Activated T-cell treated with anti-CD3 and anti-CD28 coated beads, Interleukin-2, amount 50 U/mL, for 24 hours (primary cell): Measurements from ENCODE around the gene CDH4.
"Not testable (repeated sequence)": the region's sequence is repeated elsewhere in the genome, so short reads cannot be mapped to it uniquely, and the experiment has no call there.

Experiments
- DNase-seq: peaks from one replicate; pipeline ENCODE4 v3.0.0-alpha.2; 2020
- H3K27ac Mint-ChIP-seq: 2 replicates; pipeline ENCODE4 v1.8.0; 2020; ENCODE audit warnings: mild to moderate bottlenecking, mixed read lengths
- H3K27me3 Mint-ChIP-seq: 2 replicates; pipeline ENCODE4 v1.8.0; 2020; ENCODE audit warnings: mixed read lengths
- H3K36me3 Mint-ChIP-seq: 2 replicates; pipeline ENCODE4 v1.8.0; 2020; ENCODE audit warnings: low read depth, mixed read lengths
- H3K4me1 Mint-ChIP-seq: 2 replicates; pipeline ENCODE4 v1.8.0; 2020; ENCODE audit warnings: low read depth, mixed read lengths
- H3K4me3 Mint-ChIP-seq: 2 replicates; pipeline ENCODE4 v1.8.0; 2020; ENCODE audit warnings: mild to moderate bottlenecking, moderate library complexity, mixed read lengths
- H3K9me3 Mint-ChIP-seq: 2 replicates; pipeline ENCODE4 v1.8.0; 2020; ENCODE audit warnings: mixed read lengths

CDH4 gene

DNA sequence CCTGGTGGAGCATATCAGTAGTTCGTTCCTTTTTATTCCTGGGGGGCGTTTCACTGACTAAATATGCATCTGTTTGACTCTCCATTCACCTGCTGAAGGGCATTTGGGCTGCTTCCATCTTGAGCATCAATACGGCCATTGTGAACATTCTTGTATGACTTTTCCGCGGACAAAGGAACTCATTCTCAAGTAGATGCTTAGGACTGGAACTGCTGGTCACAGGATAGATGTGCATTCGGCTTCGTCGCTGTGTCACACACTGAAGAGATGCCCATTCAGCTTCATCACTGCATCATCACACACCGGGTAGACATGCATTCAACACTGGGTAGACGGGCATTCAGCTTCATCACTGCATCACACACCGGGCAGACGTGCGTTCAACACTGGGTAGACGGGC lies 718.3 kb downstream of the CDH4 start:
- Mint-ChIP-seq H3K27me3 (peaks cover 23% of the 10 kb centered on the region), H3K27ac (no peak overlapping the region), H3K9me3 (peaks cover 4% of the 10 kb centered on the region), H3K36me3 (peaks cover 34% of the 10 kb centered on the region), H3K4me3 (no peak overlapping the region), H3K4me1 (no peaks in the 10 kb centered on the region)
- no peak for DNase-seq

DNA sequence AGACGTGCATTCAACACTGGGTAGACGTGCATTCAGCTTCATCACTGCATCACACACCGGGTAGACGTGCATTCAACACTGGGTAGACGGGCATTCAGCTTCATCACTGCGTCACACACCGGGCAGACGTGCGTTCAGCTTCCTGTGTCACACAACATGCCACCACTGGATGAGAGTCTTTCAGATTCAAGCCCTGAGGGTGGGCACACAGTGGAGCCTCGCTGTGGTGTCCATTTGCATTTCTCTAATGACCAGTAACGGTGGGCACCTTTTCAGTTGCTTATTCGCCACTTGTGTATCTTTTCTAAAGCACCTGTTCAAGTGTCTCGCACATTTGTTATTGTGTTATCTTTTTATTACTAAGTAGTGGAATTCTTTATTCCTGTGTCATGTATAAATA lies 719.5 kb downstream of the CDH4 start:
- DNase-seq, H3K27ac Mint-ChIP-seq, H3K4me1 Mint-ChIP-seq, H3K9me3 Mint-ChIP-seq, H3K4me3 Mint-ChIP-seq: not testable (repeated sequence)
- Mint-ChIP-seq H3K36me3 (peaks cover 42% of the 10 kb centered on the region), H3K27me3 (peaks cover 15% of the 10 kb centered on the region)

DNA sequence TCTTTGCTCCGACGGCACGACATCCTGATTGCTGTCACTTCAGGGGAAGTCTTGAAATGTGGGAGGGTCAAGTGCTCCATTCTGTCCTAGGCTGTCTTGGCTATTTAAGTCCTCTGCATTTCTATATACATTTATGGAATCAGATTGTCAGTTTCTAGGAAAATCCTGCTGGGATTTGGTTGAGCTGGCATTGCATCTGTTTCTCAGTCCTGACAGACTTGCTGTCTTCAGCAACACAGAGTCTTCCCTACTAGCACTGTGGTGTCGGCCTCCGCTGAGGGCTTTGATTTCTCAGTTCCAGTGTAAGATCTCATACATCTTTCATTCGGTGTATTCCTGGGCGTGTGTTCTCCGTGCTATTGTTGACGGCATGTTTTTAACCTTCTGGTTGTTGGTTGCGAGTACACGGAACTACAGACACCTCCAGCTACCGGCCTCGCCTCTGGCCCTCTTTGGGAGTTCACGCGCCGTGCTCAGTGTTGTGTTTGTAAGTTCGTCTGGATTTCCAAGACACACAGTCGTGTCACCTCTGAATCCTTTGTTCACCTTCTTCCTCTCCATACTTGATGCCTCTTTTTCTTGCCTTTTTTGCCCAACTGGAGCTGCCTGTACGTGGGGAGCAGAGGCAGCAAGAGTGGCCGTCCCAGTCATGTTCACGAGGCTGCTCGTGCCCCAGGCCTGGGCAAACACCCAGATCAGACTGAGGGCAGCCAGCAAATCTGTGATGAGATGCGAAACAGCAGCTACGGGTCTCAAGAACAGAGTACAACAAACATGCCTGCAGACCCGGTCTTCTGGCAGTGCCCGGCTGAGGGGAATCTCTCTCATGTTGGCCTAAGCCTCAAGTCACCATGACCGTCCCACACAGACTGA lies 720.8 kb downstream of the CDH4 start:
- peaks cover 50% of the 10 kb centered on the region for H3K36me3 Mint-ChIP-seq
- no peak for DNase-seq
- peaks cover 8% of the 10 kb centered on the region for H3K27me3 Mint-ChIP-seq
- H3K4me1 Mint-ChIP-seq, result no peaks in the 10 kb centered on the region
- no peak overlapping the region for H3K27ac Mint-ChIP-seq
- H3K4me3 Mint-ChIP-seq, result no peak overlapping the region
- H3K9me3 Mint-ChIP-seq, result peaks cover 4% of the 10 kb centered on the region

DNA sequence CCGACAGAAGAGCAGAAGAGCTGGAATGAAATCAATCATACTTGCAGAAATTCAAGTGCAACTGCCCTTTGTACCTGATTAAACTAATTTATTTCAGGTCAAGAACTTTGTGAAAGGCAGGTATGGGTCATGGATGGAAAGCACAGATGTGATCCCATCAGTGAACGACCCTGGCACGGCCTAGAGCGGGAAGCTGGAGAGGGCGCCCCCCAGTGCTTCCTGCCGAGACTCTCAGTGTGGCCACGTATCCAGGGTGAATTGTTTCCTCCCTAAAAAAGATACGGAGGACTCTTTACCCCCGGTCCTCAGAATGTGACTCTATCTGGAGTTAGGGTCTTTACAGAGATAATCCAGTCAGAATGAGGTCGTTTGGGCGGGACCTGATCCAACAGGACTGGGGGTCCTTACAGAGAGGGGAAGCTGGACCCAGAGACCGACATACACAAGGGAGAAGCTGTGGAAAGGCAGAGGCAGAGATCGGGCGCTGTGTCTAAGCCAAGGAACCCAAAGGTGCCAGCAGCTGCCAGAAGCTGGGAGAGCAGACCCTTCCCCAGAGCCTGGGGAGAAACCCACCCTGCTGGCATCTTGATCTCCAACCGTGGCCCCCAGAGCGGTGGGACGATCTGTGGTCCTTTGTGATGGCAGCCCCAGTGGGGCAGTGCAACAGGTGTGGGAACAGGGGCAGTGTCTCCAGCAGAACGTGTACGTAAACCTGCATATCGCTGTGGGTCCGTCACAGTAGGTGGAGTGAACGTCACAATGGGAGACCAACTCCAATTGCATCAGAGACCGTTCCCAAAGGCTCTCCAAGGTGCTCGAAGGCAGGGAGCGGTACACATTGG lies 721.7 kb downstream of the CDH4 start:
- DNase-seq, result no peak

DNA sequence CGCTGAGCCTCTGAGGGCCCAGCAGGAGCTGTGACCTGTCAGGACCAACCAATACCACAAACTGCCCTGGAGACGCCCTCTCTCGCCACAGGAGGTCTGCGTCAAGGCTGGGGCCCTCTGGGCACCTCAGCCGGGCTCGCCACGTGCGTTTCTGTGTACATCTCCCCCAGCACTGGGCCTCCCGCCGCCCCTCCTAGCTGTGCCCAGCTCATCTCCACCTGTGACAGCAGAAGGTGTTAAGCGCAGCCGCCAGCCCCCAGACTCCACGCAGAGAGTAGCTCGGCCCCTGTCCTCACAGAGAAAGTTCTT lies 722.2 kb downstream of the CDH4 start:
- Mint-ChIP-seq H3K36me3 (peaks cover 55% of the 10 kb centered on the region), H3K27me3 (no peaks in the 10 kb centered on the region), H3K4me3 (no peak overlapping the region), H3K4me1 (no peaks in the 10 kb centered on the region), H3K9me3 (peaks cover 4% of the 10 kb centered on the region), H3K27ac (no peak overlapping the region)
- DNase-seq, result no peak

More for the DNA sequence above, 721.7 kb downstream of the CDH4 start:
- H3K4me1 Mint-ChIP-seq, result no peaks in the 10 kb centered on the region
- H3K27me3 Mint-ChIP-seq, result no peaks in the 10 kb centered on the region
- peaks cover 4% of the 10 kb centered on the region for H3K9me3 Mint-ChIP-seq
- peaks cover 51% of the 10 kb centered on the region for H3K36me3 Mint-ChIP-seq
- H3K4me3 Mint-ChIP-seq, result no peak overlapping the region
- no peak overlapping the region for H3K27ac Mint-ChIP-seq

DNA sequence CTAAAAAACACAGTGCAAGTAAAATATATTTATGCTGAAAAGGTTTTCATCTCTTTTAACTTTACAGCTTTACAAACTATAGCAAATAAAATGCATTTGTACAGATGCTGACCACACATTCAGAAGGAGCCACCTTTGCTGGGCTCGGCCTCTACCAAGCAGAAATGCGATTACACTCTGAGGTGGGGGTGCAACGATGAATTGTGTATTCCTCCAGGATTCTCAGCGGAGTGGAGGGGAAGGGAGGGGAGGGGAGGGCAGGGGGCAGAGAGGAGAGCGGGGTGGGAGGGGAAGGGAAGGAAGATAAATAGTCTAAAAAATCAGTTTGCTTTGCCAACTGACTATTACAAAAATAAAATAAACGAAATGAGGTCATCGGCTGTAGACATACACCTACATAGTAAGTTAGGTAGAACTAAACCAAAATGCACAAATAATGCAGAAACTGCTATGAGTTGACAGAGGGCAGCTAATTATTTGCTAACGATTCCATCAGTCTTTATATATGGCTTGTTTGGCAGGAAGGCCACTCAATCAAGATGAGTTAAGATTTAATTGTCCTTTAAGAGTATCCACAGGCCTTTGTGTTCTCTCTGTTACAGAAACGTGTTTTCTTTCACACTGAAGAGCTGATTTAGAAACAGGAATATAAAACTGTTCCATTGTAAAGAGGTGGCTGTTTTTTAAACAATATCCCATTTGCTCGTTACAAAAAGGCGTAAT lies 723.5 kb downstream of the CDH4 start:
- no peak for DNase-seq
- no peak overlapping the region for H3K27ac Mint-ChIP-seq
- H3K36me3 Mint-ChIP-seq, result peaks cover 58% of the 10 kb centered on the region
- no peak overlapping the region for H3K4me3 Mint-ChIP-seq
- no peaks in the 10 kb centered on the region for H3K4me1 Mint-ChIP-seq
- H3K27me3 Mint-ChIP-seq, result no peaks in the 10 kb centered on the region
- peaks cover 4% of the 10 kb centered on the region for H3K9me3 Mint-ChIP-seq

DNA sequence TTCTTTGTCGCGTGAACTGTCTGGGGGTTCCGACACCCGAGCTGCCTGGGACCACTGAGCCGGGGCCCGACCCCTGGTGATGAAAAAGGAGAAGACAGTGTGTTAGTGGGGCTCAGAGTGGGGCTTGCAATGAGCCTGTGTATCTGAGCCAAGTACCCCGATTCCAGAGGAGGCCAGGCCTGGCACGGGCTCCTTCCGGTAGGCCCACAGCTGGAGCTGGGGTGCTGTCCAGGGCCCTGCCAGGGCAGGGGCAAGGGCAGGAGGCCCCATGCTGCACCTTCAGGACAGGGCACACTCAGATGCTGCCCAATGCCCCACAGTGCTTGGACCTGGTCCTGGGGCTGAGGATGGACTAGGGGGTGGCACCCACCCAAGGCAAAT lies 724.2 kb downstream of the CDH4 start:
- DNase-seq, result no peak
- no peaks in the 10 kb centered on the region for H3K27me3 Mint-ChIP-seq
- peaks cover 4% of the 10 kb centered on the region for H3K9me3 Mint-ChIP-seq
- H3K36me3 Mint-ChIP-seq, result peaks cover 65% of the 10 kb centered on the region
- H3K27ac Mint-ChIP-seq, result no peak overlapping the region
- H3K4me1 Mint-ChIP-seq, result peaks cover 5% of the 10 kb centered on the region
- H3K4me3 Mint-ChIP-seq, result no peak overlapping the region

DNA sequence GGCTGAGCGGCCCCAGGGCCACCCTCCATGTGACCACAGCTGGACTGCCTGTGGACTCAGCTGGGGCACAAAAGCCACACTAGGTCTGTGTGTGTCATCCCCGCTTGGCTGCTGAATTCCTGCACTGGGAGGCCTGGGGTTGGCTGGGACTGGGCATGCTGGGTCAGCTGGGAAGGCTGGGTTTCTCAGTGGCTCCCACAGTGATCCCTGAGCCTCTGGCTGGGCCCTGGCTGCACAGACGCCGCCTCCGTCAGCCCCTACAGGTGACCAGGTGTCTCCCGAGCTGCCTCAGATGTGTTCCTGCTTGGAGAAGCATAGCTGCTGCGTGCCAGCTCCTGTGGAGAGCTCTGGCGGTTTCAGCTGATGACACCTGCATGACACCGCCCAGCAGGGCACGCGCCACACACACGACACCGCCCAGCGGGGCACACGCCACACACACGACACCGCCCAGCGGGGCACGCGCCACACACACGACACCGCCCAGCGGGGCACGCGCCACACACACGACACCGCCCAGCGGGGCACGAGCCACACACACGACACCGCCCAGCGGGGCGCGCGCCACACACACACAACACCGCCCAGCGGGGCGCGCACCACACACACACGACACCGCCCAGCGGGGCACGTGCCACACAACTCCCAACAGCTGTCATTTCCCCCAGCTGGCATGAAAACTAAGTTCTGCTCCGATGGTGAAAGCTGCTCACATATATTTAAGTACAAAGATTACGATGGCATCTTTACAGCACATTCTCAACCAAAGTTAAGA lies 724.8 kb downstream of the CDH4 start:
- H3K27me3 Mint-ChIP-seq, result no peaks in the 10 kb centered on the region
- H3K9me3 Mint-ChIP-seq, result peaks cover 4% of the 10 kb centered on the region
- H3K27ac Mint-ChIP-seq, result no peak overlapping the region
- no peak for DNase-seq
- no peak overlapping the region for H3K4me3 Mint-ChIP-seq
- peaks cover 7% of the 10 kb centered on the region for H3K4me1 Mint-ChIP-seq
- H3K36me3 Mint-ChIP-seq, result peaks cover 67% of the 10 kb centered on the region

DNA sequence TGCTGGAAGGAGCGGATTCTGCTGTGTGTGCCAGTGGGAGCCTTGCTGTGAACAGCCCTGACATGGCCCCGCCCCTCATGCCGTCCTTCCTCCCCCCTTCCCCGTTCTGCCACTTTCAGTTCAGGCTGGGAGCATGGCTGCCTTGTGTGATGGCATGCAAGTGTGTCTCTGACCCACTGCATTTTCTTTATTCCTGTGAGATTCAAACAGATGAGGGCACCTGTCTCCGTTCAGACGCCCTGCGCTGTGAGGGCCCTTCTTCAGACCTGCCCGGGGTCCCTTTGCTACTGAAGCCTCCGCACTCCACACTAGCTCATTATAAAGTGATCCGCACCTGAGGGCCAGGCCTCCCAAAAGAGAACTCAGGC lies 725.3 kb downstream of the CDH4 start:
- Mint-ChIP-seq H3K4me3 (no peak overlapping the region), H3K27ac (no peak overlapping the region), H3K4me1 (peaks cover 11% of the 10 kb centered on the region), H3K27me3 (no peaks in the 10 kb centered on the region), H3K9me3 (peaks cover 4% of the 10 kb centered on the region), H3K36me3 (peaks cover 65% of the 10 kb centered on the region)
- DNase-seq, result no peak

DNA sequence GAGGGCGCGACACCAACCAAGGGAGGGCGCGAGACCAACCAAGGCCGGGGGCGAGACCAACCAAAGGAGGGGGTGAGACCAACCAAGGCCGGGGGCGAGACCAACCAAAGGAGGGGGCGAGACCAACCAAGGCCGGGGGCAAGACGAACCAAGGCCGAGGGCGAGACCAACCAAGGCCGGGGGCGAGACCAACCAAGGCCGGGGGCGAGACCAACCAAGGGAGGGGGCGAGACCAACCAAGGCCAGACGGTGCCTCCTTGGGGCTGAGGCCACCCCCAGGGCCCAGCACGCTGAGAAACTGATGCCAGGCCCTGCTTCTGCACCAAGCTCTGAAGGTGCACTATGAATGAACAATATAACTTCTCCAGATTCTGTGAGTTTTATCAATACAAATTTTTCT lies 726.4 kb downstream of the CDH4 start:
- no peak overlapping the region for H3K27ac Mint-ChIP-seq
- DNase-seq, result no peak
- peaks cover 11% of the 10 kb centered on the region for H3K4me1 Mint-ChIP-seq
- H3K9me3 Mint-ChIP-seq, result peaks cover 3% of the 10 kb centered on the region
- H3K36me3 Mint-ChIP-seq, result peaks cover 61% of the 10 kb centered on the region
- no peak overlapping the region for H3K4me3 Mint-ChIP-seq
- no peaks in the 10 kb centered on the region for H3K27me3 Mint-ChIP-seq

DNA sequence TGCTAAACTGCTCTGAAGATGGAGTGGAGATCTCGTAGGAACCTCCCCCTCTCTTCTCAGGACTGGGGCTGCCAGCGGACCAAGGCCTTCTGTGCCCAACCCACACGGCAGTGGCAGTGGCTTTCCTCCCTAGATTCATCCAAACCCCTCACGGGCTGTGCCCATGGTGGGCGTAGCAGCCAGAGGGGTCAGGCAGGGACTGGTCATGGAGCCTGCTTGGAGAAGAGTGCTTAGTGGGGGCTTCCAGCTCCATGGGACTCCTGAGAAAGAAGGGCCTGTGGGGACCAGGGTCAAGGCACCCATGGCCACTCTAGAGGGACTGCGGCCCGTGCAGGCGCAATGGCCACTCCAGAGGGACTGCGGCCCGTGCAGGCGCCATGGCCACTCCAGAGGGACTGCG lies 727.0 kb downstream of the CDH4 start:
- Mint-ChIP-seq H3K27me3 (no peaks in the 10 kb centered on the region), H3K4me1 (peaks cover 16% of the 10 kb centered on the region), H3K4me3 (no peak overlapping the region), H3K9me3 (peaks cover 3% of the 10 kb centered on the region), H3K36me3 (peaks cover 61% of the 10 kb centered on the region), H3K27ac (no peak overlapping the region)
- DNase-seq, result no peak

DNA sequence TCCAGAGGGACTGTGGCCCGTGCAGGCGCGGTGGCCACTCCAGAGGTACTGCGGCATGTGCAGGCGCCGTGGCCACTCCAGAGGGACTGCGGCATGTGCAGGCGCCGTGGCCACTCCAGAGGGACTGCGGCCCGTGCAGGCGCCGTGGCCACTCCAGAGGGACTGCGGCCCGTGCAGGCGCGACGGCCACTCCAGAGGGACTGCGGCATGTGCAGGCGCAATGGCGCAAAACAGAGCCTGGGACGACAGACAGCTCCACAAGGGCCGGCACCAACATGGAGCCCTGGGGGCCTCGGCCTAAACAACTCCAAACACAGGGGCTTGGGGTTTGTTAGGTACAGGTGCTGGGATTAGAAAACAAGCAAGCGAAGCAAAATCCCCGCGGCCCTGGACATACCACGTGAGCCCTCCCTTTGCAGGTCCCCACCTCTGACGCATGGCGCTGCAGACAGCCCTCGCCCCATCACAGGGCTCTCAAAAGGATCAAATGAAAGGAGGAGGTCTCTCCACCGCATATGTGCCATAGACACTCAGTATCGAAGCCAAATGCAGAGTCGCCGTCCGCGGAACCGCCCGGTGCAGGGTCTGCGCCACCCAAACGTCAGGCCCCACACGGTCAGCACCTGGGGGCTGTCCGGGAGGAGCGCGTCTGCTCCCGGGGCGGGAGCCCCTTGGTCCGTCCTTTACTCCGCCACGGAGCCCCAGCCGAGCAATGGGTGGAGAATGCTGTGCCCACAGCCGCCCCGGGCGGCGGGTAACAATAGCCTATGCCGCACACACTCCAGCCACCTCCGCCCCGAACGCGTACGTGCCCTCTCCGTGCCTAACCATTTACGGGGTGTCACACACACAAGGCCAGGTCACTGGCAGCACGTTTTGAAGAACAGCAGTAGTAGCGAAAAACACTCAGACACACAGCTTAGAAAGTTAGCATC lies 727.9 kb downstream of the CDH4 start:
- Mint-ChIP-seq H3K36me3 (peaks cover 59% of the 10 kb centered on the region), H3K27me3 (no peaks in the 10 kb centered on the region)

More for the DNA sequence above, 727.9 kb downstream of the CDH4 start:
- Mint-ChIP-seq H3K4me3 (no peak overlapping the region), H3K9me3 (peaks cover 3% of the 10 kb centered on the region), H3K27ac (no peak overlapping the region), H3K4me1 (peaks cover 18% of the 10 kb centered on the region)
- DNase-seq, result no peak
